Gastrocnemius medialis (tissue), 4 donors: ENCODE data around the gene TOB2.

Experiments used
- CTCF ChIP-seq, 5 experiments: fragments of 450-650 bp in 3 of 5; fragments of 200-600 bp in 2 of 5; sonication (generic) in 2 of 5; IDR thresholded peaks in 4 of 5; conservative IDR thresholded peaks in 1 of 5; 1 replicate in 4 of 5; 2 replicates in 1 of 5; pipeline ENCODE4 v1.5.1; 2016 to 2019; ENCODE audit warnings: antibody characterized with exemption in 5 of 5, mild to moderate bottlenecking in 3 of 5, moderate library complexity in 3 of 5
- POLR2A ChIP-seq, 2 donors: fragments of 450-650 bp; IDR thresholded peaks; one replicate each; pipeline ENCODE4 v1.6.1; 2017; ENCODE audit warnings: antibody characterized with exemption in 2 of 2, mild to moderate bottlenecking in 2 of 2, moderate library complexity in 2 of 2

- TF ChIP-seq CTCF (IDR thresholded peaks at IDR 0.05 in 4 of 5, conservative IDR thresholded peaks at IDR 0.05 in 1 of 5) (no peak), POLR2A (IDR thresholded peaks at IDR 0.05) (no peak)
These were observed 52.6 kb downstream of the TOB2 start for GRCh38 chr22:41394012-41394356.
